HL-60 (cell line): ENCODE measurements around the gene GMDS.

Source experiments
- DNase-seq, 2 experiments: peaks; one replicate each; pipeline ENCODE4 v3.0.0-alpha.2; 2010 to 2020; ENCODE audit warnings: low read depth in 1 of 2, low spot score in 1 of 2
- H3K27ac ChIP-seq: fragments of 250-450 bp; sonication (Bioruptor Pico); replicated peaks from 2 replicates; pipeline ENCODE4 v1.5.1; 2020; ENCODE audit warnings: mild to moderate bottlenecking, moderate library complexity
- H3K27me3 ChIP-seq: fragments of 250-450 bp; sonication (Bioruptor Pico); 2 replicates; pipeline ENCODE4 v1.5.1; 2021; ENCODE audit warnings: mild to moderate bottlenecking, moderate library complexity; ENCODE audit not compliant: insufficient read depth, poor library complexity, severe bottlenecking
- H3K4me3 ChIP-seq: replicated peaks from 2 replicates; pipeline ENCODE4 v1.5.1; 2011; ENCODE audit warnings: mild to moderate bottlenecking, control low read depth, low read length; ENCODE audit not compliant: insufficient read depth
- CTCF ChIP-seq: IDR thresholded peaks from one replicate; pipeline ENCODE4 v1.5.1; 2011; ENCODE audit warnings: low read length, control low read depth, inconsistent platforms; ENCODE audit not compliant: insufficient read depth
- GABPA ChIP-seq: IDR thresholded peaks from 2 replicates; pipeline ENCODE4 v1.6.1; 2012; ENCODE audit warnings: low read depth
- POLR2AphosphoS5 ChIP-seq: IDR thresholded peaks from 2 replicates; pipeline ENCODE4 v1.6.1; 2012; ENCODE audit warnings: low read depth
- REST ChIP-seq: IDR thresholded peaks from 2 replicates; pipeline ENCODE4 v1.6.1; 2012; ENCODE audit warnings: low read depth; ENCODE audit not compliant: insufficient replicate concordance
- SPI1 ChIP-seq: IDR thresholded peaks from 2 replicates; pipeline ENCODE4 v1.6.1; 2012; ENCODE audit warnings: low read depth, mild to moderate bottlenecking, borderline replicate concordance

The GMDS gene

GRCh38 chr6:1611322-1611571 lies 634.2 kb downstream of the GMDS start:
- DNase-seq = no peak
- TF ChIP-seq SPI1 (no peak), CTCF (no peak), REST (no peak), POLR2AphosphoS5 (no peak), GABPA (no peak)
- Histone ChIP-seq H3K27me3 (peaks cover 71% of the 10 kb centered on the region), H3K4me3 (peak overlapping the region; percentile 31), H3K27ac (no peak overlapping the region)

DNA sequence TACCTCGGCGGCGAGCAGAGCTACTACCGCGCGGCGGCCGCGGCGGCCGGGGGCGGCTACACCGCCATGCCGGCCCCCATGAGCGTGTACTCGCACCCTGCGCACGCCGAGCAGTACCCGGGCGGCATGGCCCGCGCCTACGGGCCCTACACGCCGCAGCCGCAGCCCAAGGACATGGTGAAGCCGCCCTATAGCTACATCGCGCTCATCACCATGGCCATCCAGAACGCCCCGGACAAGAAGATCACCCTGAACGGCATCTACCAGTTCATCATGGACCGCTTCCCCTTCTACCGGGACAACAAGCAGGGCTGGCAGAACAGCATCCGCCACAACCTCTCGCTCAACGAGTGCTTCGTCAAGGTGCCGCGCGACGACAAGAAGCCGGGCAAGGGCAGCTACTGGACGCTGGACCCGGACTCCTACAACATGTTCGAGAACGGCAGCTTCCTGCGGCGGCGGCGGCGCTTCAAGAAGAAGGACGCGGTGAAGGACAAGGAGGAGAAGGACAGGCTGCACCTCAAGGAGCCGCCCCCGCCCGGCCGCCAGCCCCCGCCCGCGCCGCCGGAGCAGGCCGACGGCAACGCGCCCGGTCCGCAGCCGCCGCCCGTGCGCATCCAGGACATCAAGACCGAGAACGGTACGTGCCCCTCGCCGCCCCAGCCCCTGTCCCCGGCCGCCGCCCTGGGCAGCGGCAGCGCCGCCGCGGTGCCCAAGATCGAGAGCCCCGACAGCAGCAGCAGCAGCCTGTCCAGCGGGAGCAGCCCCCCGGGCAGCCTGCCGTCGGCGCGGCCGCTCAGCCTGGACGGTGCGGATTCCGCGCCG lies 634.7 kb downstream of the GMDS start:
- DNase-seq = peak in 1 of 2 experiments; percentile 43
- peaks cover 75% of the 10 kb centered on the region for H3K27me3 ChIP-seq
- H3K27ac ChIP-seq = no peak overlapping the region
- TF ChIP-seq REST = no peak
- TF ChIP-seq CTCF = no peak
- TF ChIP-seq POLR2AphosphoS5 = no peak
- no peak for TF ChIP-seq SPI1
- TF ChIP-seq GABPA = no peak
- H3K4me3 ChIP-seq = peak overlapping the region; percentile 45

DNA sequence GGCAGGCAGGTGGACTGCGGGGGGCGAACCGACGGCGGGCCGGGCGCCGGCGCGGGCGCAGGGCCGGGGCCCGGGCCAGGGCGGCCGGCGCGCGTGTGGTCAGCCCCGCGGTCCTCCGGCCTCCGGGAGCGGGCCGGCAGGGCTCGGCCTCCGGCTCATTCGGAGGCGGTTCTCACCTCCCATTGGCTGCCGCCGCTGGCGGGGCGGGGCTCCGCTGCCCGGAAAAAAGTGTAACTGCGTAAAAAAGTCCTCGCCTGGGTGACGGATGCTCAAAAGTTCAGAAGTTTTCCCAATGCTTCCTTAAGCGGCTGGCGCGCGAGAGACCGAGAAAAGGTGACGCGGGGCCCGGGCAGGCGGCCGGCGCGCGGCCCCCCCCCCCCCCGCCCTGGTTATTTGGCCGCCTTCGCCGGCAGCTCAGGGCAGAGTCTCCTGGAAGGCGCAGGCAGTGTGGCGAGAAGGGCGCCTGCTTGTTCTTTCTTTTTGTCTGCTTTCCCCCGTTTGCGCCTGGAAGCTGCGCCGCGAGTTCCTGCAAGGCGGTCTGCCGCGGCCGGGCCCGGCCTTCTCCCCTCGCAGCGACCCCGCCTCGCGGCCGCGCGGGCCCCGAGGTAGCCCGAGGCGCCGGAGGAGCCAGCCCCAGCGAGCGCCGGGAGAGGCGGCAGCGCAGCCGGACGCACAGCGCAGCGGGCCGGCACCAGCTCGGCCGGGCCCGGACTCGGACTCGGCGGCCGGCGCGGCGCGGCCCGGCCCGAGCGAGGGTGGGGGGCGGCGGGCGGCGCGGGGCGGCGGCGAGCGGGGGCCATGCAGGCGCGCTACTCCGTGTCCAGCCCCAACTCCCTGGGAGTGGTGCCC lies 635.5 kb downstream of the GMDS start, which contains the start of gene FOXC1:
FOXC1 (plus strand) TSS at position 268 of the 849 bp plus-strand sequence; CDS start at position 799, 531 bp downstream.
- H3K4me3 ChIP-seq = peak within 1 kb of the TSS; percentile 45
- DNase-seq = peak in 1 of 2 experiments; percentile 57
- H3K27ac ChIP-seq = no peak within 1 kb of the TSS
- H3K27me3 ChIP-seq = peaks cover 77% of the 10 kb centered on the region
- TF ChIP-seq POLR2AphosphoS5 (no peak), CTCF (no peak), SPI1 (no peak)
